GM13976 (cell line): ENCODE data around the gene SPG7.

Source experiments
- DNase-seq: peaks from one replicate; pipeline ENCODE4 v3.0.0; 2012; ENCODE audit warnings: low spot score
- in situ Hi-C: fragments of 300-500 bp; cut with MboI; formaldehyde crosslinking; loops from one replicate; pipeline ENCODE4 v1.12.0; 2022; ENCODE audit warnings: low sequenced_read_pairs, mixed read lengths, inconsistent platforms; ENCODE audit not compliant: unreplicated experiment
- TF ChIP-seq, protein P1 (sequence below): IDR thresholded peaks from 2 replicates; pipeline ENCODE4 v1.5.1; 2012; ENCODE audit warnings: borderline replicate concordance, mild to moderate bottlenecking; ENCODE audit not compliant: insufficient read depth; ENCODE audit errors: extremely low read depth, missing control alignments, control extremely low read depth

Gene SPG7

DNA sequence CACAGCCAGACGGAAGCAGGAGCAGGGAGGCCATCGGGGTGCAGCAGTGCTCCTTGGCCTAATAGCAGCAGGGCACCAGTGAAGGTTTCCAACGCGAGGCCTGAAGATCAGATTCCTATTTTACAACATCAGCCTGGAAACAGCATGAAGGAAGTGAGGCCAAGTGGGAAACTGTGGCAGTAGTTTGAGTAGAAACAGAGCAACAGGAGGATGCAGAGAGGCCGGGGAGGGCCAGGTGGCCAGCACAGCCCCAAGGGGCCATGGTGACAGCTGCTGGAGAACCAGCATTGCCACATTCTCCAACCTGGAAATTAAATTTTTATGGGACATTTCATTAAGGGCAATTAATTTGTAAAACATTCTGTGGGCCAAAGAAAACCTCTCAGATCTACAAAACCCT lies 14.4 kb upstream of the SPG7 start:
- TF ChIP-seq, protein P1, sequence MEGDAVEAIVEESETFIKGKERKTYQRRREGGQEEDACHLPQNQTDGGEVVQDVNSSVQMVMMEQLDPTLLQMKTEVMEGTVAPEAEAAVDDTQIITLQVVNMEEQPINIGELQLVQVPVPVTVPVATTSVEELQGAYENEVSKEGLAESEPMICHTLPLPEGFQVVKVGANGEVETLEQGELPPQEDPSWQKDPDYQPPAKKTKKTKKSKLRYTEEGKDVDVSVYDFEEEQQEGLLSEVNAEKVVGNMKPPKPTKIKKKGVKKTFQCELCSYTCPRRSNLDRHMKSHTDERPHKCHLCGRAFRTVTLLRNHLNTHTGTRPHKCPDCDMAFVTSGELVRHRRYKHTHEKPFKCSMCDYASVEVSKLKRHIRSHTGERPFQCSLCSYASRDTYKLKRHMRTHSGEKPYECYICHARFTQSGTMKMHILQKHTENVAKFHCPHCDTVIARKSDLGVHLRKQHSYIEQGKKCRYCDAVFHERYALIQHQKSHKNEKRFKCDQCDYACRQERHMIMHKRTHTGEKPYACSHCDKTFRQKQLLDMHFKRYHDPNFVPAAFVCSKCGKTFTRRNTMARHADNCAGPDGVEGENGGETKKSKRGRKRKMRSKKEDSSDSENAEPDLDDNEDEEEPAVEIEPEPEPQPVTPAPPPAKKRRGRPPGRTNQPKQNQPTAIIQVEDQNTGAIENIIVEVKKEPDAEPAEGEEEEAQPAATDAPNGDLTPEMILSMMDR = no peak
- in situ Hi-C loops = no loop called here
- DNase-seq = no peak

DNA sequence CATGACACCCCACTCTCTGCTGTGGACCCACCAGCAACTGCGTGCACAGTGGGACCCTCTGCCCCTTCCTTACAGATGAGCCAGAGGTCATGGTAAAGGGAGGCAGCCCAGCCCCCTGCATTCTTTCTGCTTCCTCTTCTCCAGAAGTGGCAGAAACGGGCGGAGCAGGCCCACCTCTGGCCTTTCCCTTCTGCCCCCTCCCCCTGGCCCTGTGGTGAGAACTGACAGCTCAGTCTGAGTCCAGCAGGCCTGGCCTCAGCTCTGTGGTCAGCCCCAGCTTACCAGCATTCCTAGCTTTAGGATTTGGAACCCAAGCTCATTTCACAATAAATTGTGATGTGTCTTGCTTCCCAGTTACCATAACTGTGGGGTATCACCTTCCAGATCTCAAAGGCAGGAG lies 13.1 kb upstream of the SPG7 start:
- in situ Hi-C loops = no loop called here
- DNase-seq = no peak
- TF ChIP-seq, protein P1 = no peak

DNA sequence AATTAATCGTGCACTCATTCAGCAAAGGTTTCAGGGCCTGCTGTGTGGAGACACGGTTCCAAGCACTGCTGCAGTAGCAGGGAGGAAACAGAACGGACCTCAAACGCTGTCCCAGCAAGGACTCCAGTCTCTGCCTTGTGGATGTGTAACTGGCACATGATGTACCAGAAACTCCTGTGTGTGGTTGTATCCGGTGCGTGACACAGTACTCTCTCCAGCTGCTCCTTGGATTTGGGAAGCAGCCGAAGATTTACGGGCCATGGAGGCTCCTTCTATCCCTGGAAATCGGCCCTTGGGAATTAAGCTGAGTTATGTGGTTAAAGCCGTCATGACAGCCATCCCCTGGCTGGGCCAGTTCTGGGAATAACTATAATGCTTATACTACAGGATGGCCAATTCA lies 9.4 kb upstream of the SPG7 start:
- DNase-seq = no peak
- in situ Hi-C loops = no loop called here
- TF ChIP-seq, protein P1 = no peak

DNA sequence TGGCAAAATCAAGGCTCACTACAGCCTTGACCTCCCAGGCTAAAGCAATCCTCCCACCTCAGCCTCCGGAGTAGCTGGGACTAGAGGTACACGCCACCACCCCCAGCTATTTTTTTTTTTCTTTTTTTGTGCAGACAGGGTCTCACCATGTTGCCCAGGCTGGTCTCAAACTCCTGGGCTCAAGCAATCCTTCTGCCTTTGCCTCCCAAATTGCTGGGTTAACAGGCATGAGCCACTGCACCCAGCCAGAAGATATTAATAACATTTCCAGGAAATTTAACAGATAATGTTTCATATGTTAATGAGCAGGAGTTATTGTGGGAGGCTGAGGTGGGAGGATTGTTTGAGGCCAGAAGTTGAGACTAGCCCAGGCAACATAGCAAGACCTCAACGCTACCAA lies 8.4 kb upstream of the SPG7 start:
- in situ Hi-C loops = no loop called here
- no peak for DNase-seq

DNA sequence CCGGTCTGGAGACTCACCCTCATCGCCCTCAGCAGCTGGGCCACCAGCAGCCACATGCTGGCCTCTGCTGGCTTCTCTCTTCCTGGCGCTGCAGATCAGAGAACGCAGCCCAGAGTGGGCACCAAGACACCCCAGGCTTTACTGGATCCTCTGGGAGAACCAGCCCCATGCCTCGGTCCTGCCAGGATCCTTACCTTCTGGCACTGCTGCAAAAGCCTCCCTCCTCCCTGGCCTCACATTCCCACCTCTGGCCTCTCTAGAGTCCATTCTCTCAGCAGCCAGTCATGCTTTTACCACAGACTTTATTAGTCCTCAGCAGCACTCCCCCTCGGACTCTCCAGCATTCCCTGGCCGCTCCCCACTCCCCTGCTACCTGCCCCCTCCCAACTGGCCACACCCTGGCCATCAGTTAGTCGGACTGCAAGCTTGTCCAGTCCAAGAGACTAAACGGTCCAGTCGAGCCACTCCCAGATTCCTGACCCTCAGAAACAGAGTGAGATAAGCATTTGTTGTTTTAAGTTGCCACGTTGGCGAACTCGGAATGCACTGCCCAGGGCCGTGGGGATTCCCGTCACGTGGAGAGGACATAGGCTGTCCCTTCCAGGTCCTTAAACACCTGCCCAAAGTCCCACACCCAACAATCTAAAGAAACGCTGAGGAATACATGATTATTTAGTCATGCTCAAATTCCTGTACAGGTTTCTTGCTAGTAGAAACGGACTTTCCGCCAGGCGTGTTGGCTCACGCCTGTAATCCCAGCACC lies 5.9 kb upstream of the SPG7 start:
- no peak for DNase-seq
- TF ChIP-seq, protein P1 = no peak
- in situ Hi-C loops = no loop called here

More for the DNA sequence above, 8.4 kb upstream of the SPG7 start:
- TF ChIP-seq, protein P1 = no peak

DNA sequence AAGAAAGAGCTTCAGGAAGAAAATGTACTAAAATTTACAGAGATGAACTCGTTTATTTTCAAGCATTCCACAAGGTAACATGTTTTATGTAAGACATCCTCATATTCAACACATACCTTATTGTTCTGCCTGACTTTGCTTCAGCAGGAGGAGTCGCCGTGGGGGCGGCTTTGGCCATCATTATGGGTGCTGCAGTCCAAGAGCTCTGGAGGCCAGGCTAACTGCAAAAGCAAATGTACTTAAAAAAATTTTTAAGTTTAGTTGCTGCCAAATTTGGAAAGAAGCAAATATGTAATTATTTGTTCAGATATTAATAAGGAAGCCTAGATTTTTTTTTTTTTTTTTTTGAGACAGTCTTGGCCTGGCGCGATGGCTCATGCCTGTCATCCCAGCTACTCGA lies 4.1 kb upstream of the SPG7 start:
- TF ChIP-seq, protein P1 = no peak
- in situ Hi-C loops = no loop called here
- no peak for DNase-seq
